MCF 10A (cell line): Measurements from ENCODE around the gene PARD3B. TPM values are rescaled to one million over a fixed set of nuclear protein-coding genes. Genes with fewer than 3 reads are reported as not detected.

Experiments used
- BruUV-seq: library from RNA; stranded (reverse); fragments of 400-500 nt; replicated peaks from 2 replicates; lab custom pipeline; 2021; lab: Mats Ljungman, UMichigan
- CTCF ChIA-PET: fragments of 300-600 bp; sonication (Branson Sonifier 250); formaldehyde crosslinking; extraction: SDS; loops from one replicate; lab custom pipeline; 2021; ENCODE audit warnings: antibody characterized with exemption, inconsistent platforms; lab: Yijun Ruan, JAX
- POLR2A ChIA-PET: fragments of 300-600, 350-650 bp; sonication (Branson Sonifier 250); formaldehyde crosslinking; extraction: SDS; loops from one replicate; lab custom pipeline; 2020; ENCODE audit warnings: antibody characterized with exemption, inconsistent platforms; lab: Yijun Ruan, JAX
- DNase-seq: peaks from one replicate; pipeline ENCODE4 v3.0.0-alpha.2; 2018; ENCODE audit not compliant: unreplicated experiment
- H3K27ac Mint-ChIP-seq: one replicate; pipeline ENCODE4 v1.8.0; 2022; ENCODE audit warnings: mild to moderate bottlenecking, low read depth, mixed read lengths; ENCODE audit not compliant: unreplicated experiment
- H3K27me3 Mint-ChIP-seq: one replicate; pipeline ENCODE4 v1.8.0; 2022; ENCODE audit warnings: mixed read lengths; ENCODE audit not compliant: insufficient read depth, unreplicated experiment
- H3K36me3 Mint-ChIP-seq: one replicate; pipeline ENCODE4 v1.8.0; 2022; ENCODE audit warnings: mild to moderate bottlenecking, moderate library complexity, mixed read lengths; ENCODE audit not compliant: insufficient read depth, unreplicated experiment
- H3K4me1 Mint-ChIP-seq: one replicate; pipeline ENCODE4 v1.8.0; 2022; ENCODE audit warnings: mixed read lengths; ENCODE audit not compliant: insufficient read depth, unreplicated experiment
- H3K4me3 Mint-ChIP-seq: one replicate; pipeline ENCODE4 v1.8.0; 2022; ENCODE audit warnings: mild to moderate bottlenecking, moderate library complexity, mixed read lengths; ENCODE audit not compliant: unreplicated experiment
- H3K9me3 Mint-ChIP-seq: one replicate; pipeline ENCODE4 v1.8.0; 2022; ENCODE audit warnings: mixed read lengths; ENCODE audit not compliant: unreplicated experiment
- intact Hi-C: fragments of 100-400 bp; cut with micrococcal nuclease; formaldehyde crosslinking; loops from 2 replicates; pipeline ENCODE4 v1.14.1; 2022
- total RNA-seq: library from RNA; stranded (reverse); gene quantifications from 2 replicates; pipeline ENCODE4 v1.2.3, GENCODE V29; 2022
- TF ChIP-seq, protein P1 (sequence below): fragments of 200-600 bp; IDR thresholded peaks from one replicate; pipeline ENCODE4 v1.8.0; 2022; ENCODE audit warnings: antibody characterized with exemption, mild to moderate bottlenecking; ENCODE audit not compliant: unreplicated experiment

PARD3B gene
- total RNA-seq, 1 experiment from 2014 or later = 11.6 TPM

DNA sequence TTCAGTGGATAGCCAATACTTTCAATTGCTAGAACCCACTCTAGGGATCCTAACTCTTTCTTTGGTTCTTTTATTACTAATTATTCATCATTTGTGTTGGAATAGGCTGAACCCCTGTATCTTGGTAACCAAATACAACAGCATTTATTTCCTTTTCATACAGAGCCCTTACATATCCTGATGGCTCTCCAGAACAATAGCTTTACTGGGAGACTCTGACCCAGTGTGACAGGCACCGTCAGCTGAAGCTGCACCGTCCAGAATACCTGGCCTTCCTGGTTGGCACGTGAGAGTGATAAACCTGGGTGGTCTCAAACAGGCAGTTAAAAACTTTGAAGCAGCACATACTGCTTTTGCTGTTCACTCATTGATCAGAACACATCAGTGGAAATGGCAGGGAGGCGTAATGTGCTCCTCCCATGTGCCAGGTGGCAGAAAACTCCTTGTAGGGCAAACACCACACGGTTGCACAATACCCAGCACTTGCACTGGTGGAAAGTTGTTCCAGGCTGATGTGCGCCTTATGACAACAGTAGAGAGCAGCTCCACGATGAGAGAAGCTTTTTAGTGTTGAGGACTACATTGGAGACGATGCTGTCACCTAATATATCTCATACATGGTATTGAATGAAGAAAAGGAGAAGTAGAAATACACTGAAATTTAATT is 456.2 kb downstream of the PARD3B start:
- BruUV-seq = no TSS peak
- no peak for DNase-seq
- POLR2A ChIA-PET = no interaction called here
- Mint-ChIP-seq H3K4me1 (no peaks in the 10 kb centered on the region), H3K27ac (no peak overlapping the region), H3K27me3 (no peaks in the 10 kb centered on the region), H3K9me3 (no peaks in the 10 kb centered on the region), H3K4me3 (no peak overlapping the region), H3K36me3 (no peaks in the 10 kb centered on the region)
- TF ChIP-seq, protein P1, sequence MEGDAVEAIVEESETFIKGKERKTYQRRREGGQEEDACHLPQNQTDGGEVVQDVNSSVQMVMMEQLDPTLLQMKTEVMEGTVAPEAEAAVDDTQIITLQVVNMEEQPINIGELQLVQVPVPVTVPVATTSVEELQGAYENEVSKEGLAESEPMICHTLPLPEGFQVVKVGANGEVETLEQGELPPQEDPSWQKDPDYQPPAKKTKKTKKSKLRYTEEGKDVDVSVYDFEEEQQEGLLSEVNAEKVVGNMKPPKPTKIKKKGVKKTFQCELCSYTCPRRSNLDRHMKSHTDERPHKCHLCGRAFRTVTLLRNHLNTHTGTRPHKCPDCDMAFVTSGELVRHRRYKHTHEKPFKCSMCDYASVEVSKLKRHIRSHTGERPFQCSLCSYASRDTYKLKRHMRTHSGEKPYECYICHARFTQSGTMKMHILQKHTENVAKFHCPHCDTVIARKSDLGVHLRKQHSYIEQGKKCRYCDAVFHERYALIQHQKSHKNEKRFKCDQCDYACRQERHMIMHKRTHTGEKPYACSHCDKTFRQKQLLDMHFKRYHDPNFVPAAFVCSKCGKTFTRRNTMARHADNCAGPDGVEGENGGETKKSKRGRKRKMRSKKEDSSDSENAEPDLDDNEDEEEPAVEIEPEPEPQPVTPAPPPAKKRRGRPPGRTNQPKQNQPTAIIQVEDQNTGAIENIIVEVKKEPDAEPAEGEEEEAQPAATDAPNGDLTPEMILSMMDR = no peak
- CTCF ChIA-PET = interaction anchor here (1.4 kb wide), 1 partner anchor 925 kb away, joined by 4 read pairs; no protein-coding TSS in a partner anchor
- intact Hi-C loops = no loop called here

DNA sequence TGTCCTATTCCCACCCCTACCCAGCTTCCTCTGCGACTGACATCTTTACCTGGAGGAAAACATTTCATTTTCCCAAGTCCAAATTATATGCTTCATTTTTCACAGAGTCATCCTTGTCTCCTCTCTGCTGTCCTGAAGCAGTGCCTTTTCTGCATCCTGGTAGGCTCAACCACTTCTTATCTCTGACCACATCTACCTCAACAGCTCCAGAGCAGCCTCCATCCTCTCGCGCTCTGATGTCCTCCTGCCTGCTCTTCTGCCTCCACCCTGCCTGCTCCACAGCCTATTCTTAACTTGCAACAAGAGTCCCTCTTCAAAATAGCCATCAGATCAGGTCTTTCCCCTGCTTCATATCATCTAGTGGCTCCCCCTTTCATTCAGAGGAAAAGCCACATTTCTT is 457.1 kb downstream of the PARD3B start:
- H3K27ac Mint-ChIP-seq = no peak overlapping the region
- no peak overlapping the region for H3K4me3 Mint-ChIP-seq
- no peak for DNase-seq
- H3K9me3 Mint-ChIP-seq = peaks cover 9% of the 10 kb centered on the region
- no TSS peak for BruUV-seq
- ChIA-PET POLR2A (no interaction called here), CTCF (interaction anchor here (1.4 kb wide), 1 partner anchor 924 kb away, joined by 4 read pairs; no protein-coding TSS in a partner anchor)
- TF ChIP-seq, protein P1 = no peak
- no peaks in the 10 kb centered on the region for H3K36me3 Mint-ChIP-seq
- intact Hi-C loops = no loop called here
- H3K27me3 Mint-ChIP-seq = no peaks in the 10 kb centered on the region
- H3K4me1 Mint-ChIP-seq = no peaks in the 10 kb centered on the region

DNA sequence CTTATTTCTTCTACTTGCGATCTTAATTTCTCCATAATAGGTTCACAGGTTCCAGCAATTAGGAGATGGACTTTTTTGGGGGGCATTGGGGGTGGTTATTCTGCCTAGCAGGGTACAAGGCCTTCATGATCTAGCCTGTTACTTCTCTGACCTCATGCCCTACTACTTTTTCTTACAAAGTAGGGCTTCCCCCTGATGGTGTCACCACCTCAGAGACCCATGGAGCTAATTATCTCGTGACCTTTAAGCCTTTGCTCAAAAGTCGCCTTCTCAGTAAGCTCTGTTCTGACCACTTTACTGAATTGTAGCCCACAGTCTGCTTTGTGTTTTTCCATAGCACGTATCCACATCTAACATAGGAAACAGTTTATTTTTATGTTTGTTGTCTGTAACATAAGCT is 458.0 kb downstream of the PARD3B start:
- TF ChIP-seq, protein P1 = no peak
- H3K36me3 Mint-ChIP-seq = no peaks in the 10 kb centered on the region
- peaks cover 11% of the 10 kb centered on the region for H3K9me3 Mint-ChIP-seq
- no peak overlapping the region for H3K27ac Mint-ChIP-seq
- DNase-seq = no peak
- no peak overlapping the region for H3K4me3 Mint-ChIP-seq
- no peaks in the 10 kb centered on the region for H3K4me1 Mint-ChIP-seq
- H3K27me3 Mint-ChIP-seq = no peaks in the 10 kb centered on the region
- intact Hi-C loops = no loop called here
- CTCF ChIA-PET = interaction anchor here (0.7 to 1.1 kb wide), 2 partner anchors 743 to 955 kb away, joined by 4 to 6 read pairs; no protein-coding TSS in a partner anchor
- POLR2A ChIA-PET = no interaction called here
- no TSS peak for BruUV-seq

DNA sequence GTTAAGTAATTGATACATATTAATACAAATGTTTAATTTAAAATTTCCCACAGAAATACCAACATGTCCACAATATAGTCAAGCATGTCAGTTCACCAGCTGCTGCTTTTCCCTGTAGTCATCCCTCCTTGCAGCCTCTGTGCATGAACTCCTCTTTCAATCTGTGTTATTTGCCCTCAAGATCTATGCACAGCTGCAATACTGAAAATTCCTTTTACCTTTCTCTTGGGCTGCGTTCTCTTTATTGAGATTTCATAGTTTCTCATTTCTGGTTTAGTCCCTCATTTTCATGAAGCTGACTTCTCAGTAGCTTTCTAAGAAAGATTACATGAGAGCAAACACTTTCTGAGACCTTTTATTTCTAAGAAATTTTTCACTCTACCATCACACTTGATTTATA is 464.9 kb downstream of the PARD3B start:
- DNase-seq = no peak
- Mint-ChIP-seq H3K4me3 (no peak overlapping the region), H3K9me3 (peaks cover 11% of the 10 kb centered on the region), H3K4me1 (no peaks in the 10 kb centered on the region), H3K27me3 (no peaks in the 10 kb centered on the region), H3K36me3 (no peaks in the 10 kb centered on the region), H3K27ac (no peak overlapping the region)
- intact Hi-C loops = no loop called here
- BruUV-seq = no TSS peak
- POLR2A ChIA-PET = interaction anchor here (0.6 kb wide), 1 partner anchor 250 kb away, joined by 4 read pairs; no protein-coding TSS in a partner anchor
- CTCF ChIA-PET = interaction anchor here (0.7 to 1.3 kb wide), 3 partner anchors 219 to 671 kb away, joined by 3 to 4 read pairs (median 3); no protein-coding TSS in a partner anchor
- TF ChIP-seq, protein P1 = no peak
